A549 (cell line): ENCODE results near the gene CAMTA1. TPM values are rescaled to one million over a fixed set of nuclear protein-coding genes. Genes with fewer than 3 reads are reported as not detected.

Experiments
- ATAC-seq, 2 experiments: fragments of 200-7000 bp in 1 of 2; fragments of >200 bp in 1 of 2; cut with Nextera tagmentation in 1 of 2; cut with Tn5 transposase in 1 of 2; 3 replicates each; pipeline versions ENCODE4 v1.8.0 to v1.9.1; 2018 to 2020; ENCODE audit warnings: mild to moderate bottlenecking in 1 of 2, moderate library complexity in 1 of 2
- CTCF ChIA-PET: fragments of 300-600 bp; sonication (Branson Sonifier 250); formaldehyde crosslinking; extraction: SDS; loops from one replicate; lab custom pipeline; 2021; ENCODE audit warnings: antibody characterized with exemption, inconsistent platforms; lab: Yijun Ruan, JAX
- POLR2A ChIA-PET: fragments of 350-600 bp; formaldehyde crosslinking; extraction: SDS; loops from one replicate; lab custom pipeline; 2021; ENCODE audit warnings: antibody characterized with exemption, inconsistent platforms; lab: Yijun Ruan, JAX
- DNase-seq, 2 experiments: peaks; one replicate each; pipeline versions ENCODE4 v3.0.0 to v3.0.0-alpha.2; 2011 to 2016; ENCODE audit warnings: low read depth in 1 of 2, low spot score in 1 of 2
- FAIRE-seq: peaks from 2 replicates; lab custom pipeline; 2011; peaks lifted over from hg19 to GRCh38; lab: Jason Lieb, UNC
- H3K27ac ChIP-seq, 2 experiments: fragments of >200 bp; sonication (Bioruptor Twin); formaldehyde crosslinking; 3 replicates each; pipeline ENCODE4 v1.5.1; 2016 to 2017
- H3K4me1 ChIP-seq: fragments of >200 bp; sonication (Bioruptor Twin); formaldehyde crosslinking; 3 replicates; pipeline ENCODE4 v1.6.1; 2016
- H3K4me2 ChIP-seq: fragments of >200 bp; sonication (Bioruptor Twin); formaldehyde crosslinking; 3 replicates; pipeline ENCODE4 v1.6.1; 2016
- H3K4me3 ChIP-seq: fragments of >200 bp; sonication (Bioruptor Twin); formaldehyde crosslinking; 3 replicates; pipeline ENCODE4 v1.5.1; 2016
- H3K9me3 ChIP-seq: fragments of >200 bp; sonication (Bioruptor Twin); formaldehyde crosslinking; 3 replicates; pipeline ENCODE4 v1.6.1; 2016
- CBX8 ChIP-seq: fragments of 200-600 bp; sonication (generic); IDR thresholded peaks from 2 replicates; pipeline ENCODE4 v1.6.1; 2016
- CHD2 ChIP-seq: fragments of 150-350 bp; IDR thresholded peaks from 2 replicates; pipeline ENCODE4 v1.6.1; 2014; ENCODE audit warnings: low read length; ENCODE audit not compliant: partially characterized antibody
- CHD4 ChIP-seq: fragments of 200-600 bp; sonication (generic); IDR thresholded peaks from 2 replicates; pipeline ENCODE4 v1.6.1; 2016; ENCODE audit warnings: antibody characterized with exemption, mild to moderate bottlenecking, borderline replicate concordance
- EHMT2 ChIP-seq: fragments of 200-600 bp; sonication (generic); IDR thresholded peaks from 2 replicates; pipeline ENCODE4 v1.6.1; 2016; ENCODE audit warnings: antibody characterized with exemption, low read depth, mild to moderate bottlenecking, moderate library complexity
- FOSL2 ChIP-seq, 2 experiments: fragments of 450-650 bp in 1 of 2; fragments of >200 bp in 1 of 2; sonication (Bioruptor Twin) in 1 of 2; formaldehyde crosslinking; IDR thresholded peaks; 2 replicates each; pipeline versions ENCODE4 v1.5.0 to v1.6.1; 2016 to 2020; ENCODE audit warnings: mild to moderate bottlenecking in 1 of 2, moderate library complexity in 1 of 2
- FOXS1 ChIP-seq: fragments of 250-450 bp; sonication (Bioruptor Pico); IDR thresholded peaks from 2 replicates; pipeline ENCODE4 v1.5.0; 2020; ENCODE audit warnings: mild to moderate bottlenecking, moderate library complexity
- HOXA7 ChIP-seq: fragments of 250-450 bp; sonication (Bioruptor Pico); IDR thresholded peaks from 2 replicates; pipeline ENCODE4 v1.5.0; 2020; ENCODE audit warnings: mild to moderate bottlenecking, moderate library complexity
- KDM5A ChIP-seq: fragments of 200-600 bp; sonication (generic); IDR thresholded peaks from 2 replicates; pipeline ENCODE4 v1.6.1; 2016; ENCODE audit warnings: antibody characterized with exemption, mild to moderate bottlenecking
- MAFK ChIP-seq: fragments of 450-650 bp; IDR thresholded peaks from 2 replicates; pipeline ENCODE4 v1.6.1; 2014; ENCODE audit not compliant: partially characterized antibody
- MAZ ChIP-seq: fragments of 150-350 bp; IDR thresholded peaks from 2 replicates; pipeline ENCODE4 v1.6.1; 2014; ENCODE audit warnings: antibody characterized with exemption, low read depth, low read length, borderline replicate concordance
- MYC ChIP-seq: IDR thresholded peaks from 2 replicates; pipeline ENCODE4 v1.6.1; 2012; ENCODE audit warnings: mild to moderate bottlenecking, inconsistent platforms, low read length, improper control_type of control experiment, borderline replicate concordance
- NFE2L2 ChIP-seq: fragments of 150-350 bp; conservative IDR thresholded peaks from 2 replicates; pipeline ENCODE4 v1.6.1; 2014; ENCODE audit warnings: low read length
- NR3C1 ChIP-seq: fragments of >200 bp; sonication (Bioruptor Twin); formaldehyde crosslinking; IDR thresholded peaks from 3 replicates; pipeline ENCODE4 v1.6.1; 2017
- PHF8 ChIP-seq: fragments of 200-600 bp; sonication (generic); IDR thresholded peaks from 2 replicates; pipeline ENCODE4 v1.6.1; 2016; ENCODE audit warnings: low read depth, mild to moderate bottlenecking, antibody characterized with exemption, moderate library complexity, borderline replicate concordance
- POLR2A ChIP-seq: IDR thresholded peaks from 2 replicates; pipeline ENCODE4 v1.6.1; 2012; ENCODE audit warnings: mild to moderate bottlenecking, low read length
- POLR2AphosphoS2 ChIP-seq: conservative IDR thresholded peaks from 2 replicates; pipeline ENCODE4 v1.6.1; 2012; ENCODE audit warnings: low read length, improper control_type of control experiment, inconsistent platforms
- SMC3 ChIP-seq: fragments of >200 bp; sonication (Bioruptor Twin); formaldehyde crosslinking; IDR thresholded peaks from 3 replicates; pipeline ENCODE4 v1.6.1; 2018; ENCODE audit warnings: inconsistent platforms
- TP53 ChIP-seq: fragments of 250-450 bp; sonication (Bioruptor Pico); IDR thresholded peaks from 2 replicates; pipeline ENCODE4 v1.5.0; 2021; ENCODE audit warnings: mild to moderate bottlenecking, moderate library complexity
- ZC3H11A ChIP-seq: fragments of 450-650 bp; IDR thresholded peaks from 2 replicates; pipeline ENCODE4 v1.6.1; 2014; ENCODE audit warnings: antibody characterized with exemption, mild to moderate bottlenecking
- ZSCAN20 ChIP-seq: fragments of 250-450 bp; sonication (Bioruptor Pico); IDR thresholded peaks from 2 replicates; pipeline ENCODE4 v1.8.0; 2022; ENCODE audit warnings: mild to moderate bottlenecking, moderate library complexity
- whole genome bisulfite sequencing: methylation state at CpG from one replicate; pipeline ENCODE4 v1.1.6; 2017; ENCODE audit errors: missing lambda C conversion rate; 5-methylcytosine and 5-hydroxymethylcytosine counted together
- polyA plus RNA-seq, 4 experiments: library from polyadenylated mRNA; depleted of rRNA in 3 of 4; stranded (reverse); fragments of >200 nt; fragmentation: RNase III in 1 of 4; extraction: RNeasy Plus Mini Kit Qiagen cat#74134 plus additional on column Dnase treatment in 1 of 4; gene quantifications; 2 replicates in 3 of 4; 3 replicates in 1 of 4; pipeline ENCODE4 v1.2.3, GENCODE V29; 2011 to 2017
- TF ChIP-seq, protein P1 (sequence below): fragments of 150-350 bp; IDR thresholded peaks from 2 replicates; pipeline ENCODE4 v1.6.1; 2014; ENCODE audit warnings: low read depth, mild to moderate bottlenecking, low read length
- TF ChIP-seq, protein P2 (sequence below): fragments of >200 bp; sonication (Bioruptor Twin); formaldehyde crosslinking; IDR thresholded peaks from 3 replicates; pipeline ENCODE4 v1.6.1; 2016
- TF ChIP-seq, protein P3 (sequence below): fragments of 450-650 bp; IDR thresholded peaks from 2 replicates; pipeline ENCODE4 v1.6.1; 2014; ENCODE audit warnings: antibody characterized with exemption
- TF ChIP-seq, protein P4 (sequence below): fragments of >200 bp; sonication (Bioruptor Twin); formaldehyde crosslinking; IDR thresholded peaks from 2 replicates; pipeline ENCODE4 v1.6.1; 2016
- TF ChIP-seq, protein P5 (sequence below): fragments of 250-450 bp; sonication (Bioruptor Pico); IDR thresholded peaks from 2 replicates; pipeline ENCODE4 v1.5.0; 2020; ENCODE audit warnings: low read depth, mild to moderate bottlenecking, moderate library complexity

Gene CAMTA1
- polyA plus RNA-seq, 2 of the 4 experiments (the other 2 are of a cell fraction): 58.8 to 75.0 TPM

DNA sequence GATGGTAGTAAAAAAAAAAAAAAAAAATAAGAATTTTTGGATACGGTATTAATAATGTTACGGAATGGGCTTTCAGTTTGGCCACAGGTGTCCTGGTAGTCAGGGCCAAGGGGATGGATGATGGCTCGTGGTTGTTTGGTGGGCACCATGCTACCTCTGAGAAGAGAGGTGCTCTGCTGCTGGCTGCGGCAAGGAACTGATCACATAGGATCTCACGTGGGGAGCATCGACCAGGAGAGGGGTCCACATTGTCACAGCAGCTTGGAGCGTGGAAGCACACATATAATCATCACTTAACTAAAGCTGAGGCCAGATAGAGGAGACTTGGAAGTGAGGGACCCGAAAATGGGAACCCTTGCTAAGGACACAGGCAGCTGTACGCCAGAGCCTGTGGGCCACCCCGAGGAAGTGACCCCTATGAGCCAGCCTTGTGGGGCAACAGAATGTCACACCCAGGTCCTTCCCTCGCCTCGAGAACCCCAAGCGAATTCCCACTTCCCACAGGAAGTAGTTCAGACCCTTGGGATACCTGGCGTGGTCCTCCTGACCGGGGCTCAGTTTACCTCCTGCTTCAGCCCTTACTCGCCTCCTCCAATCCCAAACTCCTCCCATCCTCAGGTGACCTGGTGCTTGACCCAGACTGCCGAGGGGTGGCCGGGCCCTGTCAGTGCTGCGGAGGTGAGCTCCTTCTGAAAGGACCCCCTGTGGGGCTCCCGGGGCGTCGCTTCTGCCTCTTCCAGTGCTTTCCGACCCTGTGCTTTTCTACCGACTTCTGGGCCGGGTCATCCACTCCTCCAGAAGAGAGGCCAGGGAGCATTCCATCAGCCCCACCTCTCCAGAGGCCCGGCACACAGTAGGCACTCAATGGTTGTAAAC, 222.0 kb downstream of the CAMTA1 start:
- Histone ChIP-seq H3K4me1 (no peaks in the 10 kb centered on the region), H3K27ac (no peak overlapping the region), H3K9me3 (no peaks in the 10 kb centered on the region), H3K4me2 (no peak overlapping the region), H3K4me3 (no peak overlapping the region)
- no peak for DNase-seq
- FAIRE-seq: no peak
- no peak for ATAC-seq
- TF ChIP-seq MAZ: no peak
- no peak for TF ChIP-seq NR3C1
- no peak for TF ChIP-seq MAFK
- TF ChIP-seq FOSL2 (IDR thresholded peaks at IDR 0.05): no peak
- TF ChIP-seq FOSL2 (CRISPR knock-in tag; IDR thresholded peaks at IDR 0.05): no peak
- TF ChIP-seq PHF8: no peak
- TF ChIP-seq TP53 (CRISPR knock-in tag): no peak
- TF ChIP-seq, protein P1, sequence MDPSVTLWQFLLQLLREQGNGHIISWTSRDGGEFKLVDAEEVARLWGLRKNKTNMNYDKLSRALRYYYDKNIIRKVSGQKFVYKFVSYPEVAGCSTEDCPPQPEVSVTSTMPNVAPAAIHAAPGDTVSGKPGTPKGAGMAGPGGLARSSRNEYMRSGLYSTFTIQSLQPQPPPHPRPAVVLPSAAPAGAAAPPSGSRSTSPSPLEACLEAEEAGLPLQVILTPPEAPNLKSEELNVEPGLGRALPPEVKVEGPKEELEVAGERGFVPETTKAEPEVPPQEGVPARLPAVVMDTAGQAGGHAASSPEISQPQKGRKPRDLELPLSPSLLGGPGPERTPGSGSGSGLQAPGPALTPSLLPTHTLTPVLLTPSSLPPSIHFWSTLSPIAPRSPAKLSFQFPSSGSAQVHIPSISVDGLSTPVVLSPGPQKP: no peak
- CTCF ChIA-PET: interaction anchor here (1.0 kb wide), 1 partner anchor 660 kb away, joined by 3 read pairs; no protein-coding TSS in a partner anchor
- POLR2A ChIA-PET: no interaction called here
- WGBS: 70% methylated on average over 10 of the region's 26 CpGs

DNA sequence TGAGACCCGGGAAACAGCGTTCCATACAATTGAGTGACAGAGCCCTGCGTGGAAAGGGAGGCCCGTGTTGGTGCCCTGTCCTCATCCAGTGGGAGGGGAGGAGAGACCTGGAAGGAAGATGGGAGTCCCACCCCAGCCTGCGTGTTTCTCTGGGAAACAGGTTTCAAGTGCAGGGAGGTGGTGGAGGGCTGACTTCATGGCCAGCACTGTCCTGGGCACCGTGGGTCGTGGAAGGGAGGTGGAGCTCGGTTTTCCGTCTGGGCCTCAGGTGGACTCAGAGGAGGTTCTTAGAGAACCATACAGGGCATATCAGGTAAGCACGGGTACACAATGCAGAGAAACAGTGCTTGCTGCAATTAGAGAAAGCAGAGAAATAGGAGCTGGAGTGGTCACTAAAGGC, 222.6 kb downstream of the CAMTA1 start:
- no peak for FAIRE-seq
- TF ChIP-seq POLR2A: no peak
- TF ChIP-seq MYC: no peak
- TF ChIP-seq, protein P1: no peak
- TF ChIP-seq FOXS1 (CRISPR knock-in tag): no peak
- TF ChIP-seq CBX8: no peak
- TF ChIP-seq CHD2: no peak
- TF ChIP-seq, protein P2, sequence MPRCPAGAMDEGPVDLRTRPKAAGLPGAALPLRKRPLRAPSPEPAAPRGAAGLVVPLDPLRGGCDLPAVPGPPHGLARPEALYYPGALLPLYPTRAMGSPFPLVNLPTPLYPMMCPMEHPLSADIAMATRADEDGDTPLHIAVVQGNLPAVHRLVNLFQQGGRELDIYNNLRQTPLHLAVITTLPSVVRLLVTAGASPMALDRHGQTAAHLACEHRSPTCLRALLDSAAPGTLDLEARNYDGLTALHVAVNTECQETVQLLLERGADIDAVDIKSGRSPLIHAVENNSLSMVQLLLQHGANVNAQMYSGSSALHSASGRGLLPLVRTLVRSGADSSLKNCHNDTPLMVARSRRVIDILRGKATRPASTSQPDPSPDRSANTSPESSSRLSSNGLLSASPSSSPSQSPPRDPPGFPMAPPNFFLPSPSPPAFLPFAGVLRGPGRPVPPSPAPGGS: no peak
- TF ChIP-seq EHMT2: no peak
- TF ChIP-seq CHD4: no peak
- TF ChIP-seq KDM5A: no peak
- no peak for TF ChIP-seq NFE2L2
- Histone ChIP-seq H3K4me2 (no peak overlapping the region), H3K4me3 (no peak overlapping the region), H3K4me1 (no peaks in the 10 kb centered on the region), H3K9me3 (no peaks in the 10 kb centered on the region), H3K27ac (no peak overlapping the region)
- no peak for DNase-seq
- 52% methylated on average over 7 of the region's 10 CpGs for WGBS
- ChIA-PET POLR2A (no interaction called here), CTCF (interaction anchor here (1.0 to 1.4 kb wide), 2 partner anchors 35 to 659 kb away, joined by 3 to 5 read pairs; no protein-coding TSS in a partner anchor)
- ATAC-seq: no peak

DNA sequence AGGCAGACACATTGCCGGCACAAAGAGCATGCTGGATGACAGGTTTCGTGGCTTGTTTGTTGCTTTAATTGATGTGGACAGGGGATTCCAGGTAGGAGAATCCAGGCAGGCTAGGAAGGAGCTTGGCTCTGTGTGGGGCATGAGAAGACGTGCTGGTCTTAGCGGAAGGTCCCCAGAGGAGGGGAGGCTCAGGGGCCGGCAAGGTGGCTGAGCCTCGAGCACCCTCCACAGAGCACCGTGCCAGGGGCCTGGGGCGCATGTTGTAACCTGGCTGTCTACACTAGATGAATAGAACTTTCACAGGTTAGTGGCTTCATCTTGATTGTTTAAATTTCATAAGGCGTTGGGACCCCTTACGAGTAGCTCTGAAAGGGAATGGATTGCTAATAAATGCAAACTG, 223.1 kb downstream of the CAMTA1 start:
- CTCF ChIA-PET: interaction anchor here (0.8 to 1.7 kb wide), 4 partner anchors 16 to 659 kb away, joined by 3 to 5 read pairs (median 4); no protein-coding TSS in a partner anchor
- 86% methylated on average over 10 of the region's 10 CpGs for WGBS

More for the DNA sequence above, 223.1 kb downstream of the CAMTA1 start:
- no peak for DNase-seq
- no peak for ATAC-seq
- Histone ChIP-seq H3K4me3 (no peak overlapping the region), H3K27ac (no peak overlapping the region), H3K4me1 (no peaks in the 10 kb centered on the region), H3K4me2 (no peak overlapping the region), H3K9me3 (no peaks in the 10 kb centered on the region)
- FAIRE-seq: no peak
- POLR2A ChIA-PET: no interaction called here
- no peak for TF ChIP-seq SMC3
- TF ChIP-seq ZSCAN20: no peak
- TF ChIP-seq PHF8: no peak
- TF ChIP-seq FOXS1 (CRISPR knock-in tag): no peak
- TF ChIP-seq ZC3H11A: no peak
- no peak for TF ChIP-seq HOXA7 (CRISPR knock-in tag)
- TF ChIP-seq CHD4: no peak
- TF ChIP-seq, protein P3, sequence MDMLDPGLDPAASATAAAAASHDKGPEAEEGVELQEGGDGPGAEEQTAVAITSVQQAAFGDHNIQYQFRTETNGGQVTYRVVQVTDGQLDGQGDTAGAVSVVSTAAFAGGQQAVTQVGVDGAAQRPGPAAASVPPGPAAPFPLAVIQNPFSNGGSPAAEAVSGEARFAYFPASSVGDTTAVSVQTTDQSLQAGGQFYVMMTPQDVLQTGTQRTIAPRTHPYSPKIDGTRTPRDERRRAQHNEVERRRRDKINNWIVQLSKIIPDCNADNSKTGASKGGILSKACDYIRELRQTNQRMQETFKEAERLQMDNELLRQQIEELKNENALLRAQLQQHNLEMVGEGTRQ: no peak
- TF ChIP-seq, protein P4, sequence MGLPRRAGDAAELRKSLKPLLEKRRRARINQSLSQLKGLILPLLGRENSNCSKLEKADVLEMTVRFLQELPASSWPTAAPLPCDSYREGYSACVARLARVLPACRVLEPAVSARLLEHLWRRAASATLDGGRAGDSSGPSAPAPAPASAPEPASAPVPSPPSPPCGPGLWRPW: no peak
- TF ChIP-seq, protein P5, sequence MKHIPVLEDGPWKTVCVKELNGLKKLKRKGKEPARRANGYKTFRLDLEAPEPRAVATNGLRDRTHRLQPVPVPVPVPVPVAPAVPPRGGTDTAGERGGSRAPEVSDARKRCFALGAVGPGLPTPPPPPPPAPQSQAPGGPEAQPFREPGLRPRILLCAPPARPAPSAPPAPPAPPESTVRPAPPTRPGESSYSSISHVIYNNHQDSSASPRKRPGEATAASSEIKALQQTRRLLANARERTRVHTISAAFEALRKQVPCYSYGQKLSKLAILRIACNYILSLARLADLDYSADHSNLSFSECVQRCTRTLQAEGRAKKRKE (CRISPR knock-in tag): no peak
- no peak for TF ChIP-seq NR3C1
- no peak for TF ChIP-seq TP53 (CRISPR knock-in tag)
- no peak for TF ChIP-seq POLR2AphosphoS2
